HEK293 (cell line): ENCODE results near the gene GLUD2.

Experiments
- CTCF ChIA-PET: fragments of 350-600 bp; formaldehyde crosslinking; extraction: SDS; loops from one replicate; lab custom pipeline; 2021; ENCODE audit warnings: antibody characterized with exemption; lab: Yijun Ruan, JAX
- POLR2A ChIA-PET: fragments of 300-600 bp; formaldehyde crosslinking; extraction: SDS; loops from one replicate; lab custom pipeline; 2020; ENCODE audit warnings: antibody characterized with exemption, inconsistent platforms; lab: Yijun Ruan, JAX
- H3K27ac ChIP-seq: fragments of 200-500 bp; sonication (Bioruptor generic); 2 replicates; pipeline ENCODE4 v1.5.1; 2014; ENCODE audit warnings: low read depth, low read length, control low read depth, inconsistent platforms; ENCODE audit errors: extremely low read depth
- H3K36me3 ChIP-seq, 2 experiments: fragments of 200-500 bp in 1 of 2; sonication (Bioruptor generic) in 1 of 2; 1 replicate in 1 of 2; 2 replicates in 1 of 2; pipeline ENCODE4 v1.5.1; 2014 to 2017; ENCODE audit warnings: inconsistent platforms in 2 of 2, low read length in 2 of 2; ENCODE audit not compliant: control insufficient read depth in 2 of 2, insufficient read depth in 1 of 2
- H3K4me1 ChIP-seq: fragments of 200-500 bp; sonication (Bioruptor generic); 2 replicates; pipeline ENCODE4 v1.5.1; 2014; ENCODE audit warnings: mild to moderate bottlenecking, low read length, inconsistent platforms; ENCODE audit not compliant: control insufficient read depth, insufficient read depth
- H3K4me3 ChIP-seq: 2 replicates; pipeline ENCODE4 v1.5.1; 2011; ENCODE audit warnings: low read depth, mild to moderate bottlenecking, control low read depth, low read length, moderate library complexity
- H3K9me3 ChIP-seq: fragments of 200-500 bp; sonication (Bioruptor generic); 2 replicates; pipeline ENCODE4 v1.5.1; 2014; ENCODE audit warnings: low read depth, low read length, inconsistent platforms; ENCODE audit not compliant: control insufficient read depth, insufficient read depth
- EGR2 ChIP-seq: fragments of 450-650 bp; formaldehyde crosslinking; IDR thresholded peaks from 2 replicates; pipeline ENCODE4 v1.5.1; 2016; ENCODE audit warnings: low read depth, missing biosample characterization, missing genetic modification characterization
- OSR2 ChIP-seq: fragments of 450-650 bp; formaldehyde crosslinking; IDR thresholded peaks from 2 replicates; pipeline ENCODE4 v1.5.1; 2016; ENCODE audit warnings: missing biosample characterization, missing genetic modification characterization
- SCRT1 ChIP-seq: fragments of 450-650 bp; formaldehyde crosslinking; IDR thresholded peaks from 2 replicates; pipeline ENCODE4 v1.5.1; 2016; ENCODE audit warnings: missing biosample characterization, missing genetic modification characterization, borderline replicate concordance
- SP3 ChIP-seq: fragments of 450-650 bp; formaldehyde crosslinking; IDR thresholded peaks from 2 replicates; pipeline ENCODE4 v1.5.1; 2016; ENCODE audit warnings: missing biosample characterization, missing genetic modification characterization
- WT1 ChIP-seq: fragments of 450-650 bp; formaldehyde crosslinking; IDR thresholded peaks from 2 replicates; pipeline ENCODE4 v1.5.1; 2016; ENCODE audit warnings: missing biosample characterization, missing genetic modification characterization
- ZBTB49 ChIP-seq: fragments of 450-650 bp; formaldehyde crosslinking; IDR thresholded peaks from 2 replicates; pipeline ENCODE4 v1.5.1; 2016; ENCODE audit warnings: missing biosample characterization, missing genetic modification characterization, low read depth
- ZNF114 ChIP-seq: fragments of 450-650 bp; formaldehyde crosslinking; IDR thresholded peaks from 2 replicates; pipeline ENCODE4 v1.5.0; 2017; ENCODE audit warnings: missing biosample characterization, missing genetic modification characterization
- ZNF133 ChIP-seq: fragments of 450-650 bp; formaldehyde crosslinking; IDR thresholded peaks from 2 replicates; pipeline ENCODE4 v1.5.1; 2016; ENCODE audit warnings: missing biosample characterization, missing genetic modification characterization
- ZNF148 ChIP-seq: fragments of 450-650 bp; formaldehyde crosslinking; IDR thresholded peaks from 2 replicates; pipeline ENCODE4 v1.5.0; 2017; ENCODE audit warnings: missing biosample characterization, missing genetic modification characterization, borderline replicate concordance
- ZNF175 ChIP-seq: fragments of 450-650 bp; formaldehyde crosslinking; IDR thresholded peaks from 2 replicates; pipeline ENCODE4 v1.5.1; 2016; ENCODE audit warnings: missing biosample characterization, missing genetic modification characterization
- ZNF223 ChIP-seq: fragments of 450-650 bp; formaldehyde crosslinking; IDR thresholded peaks from 2 replicates; pipeline ENCODE4 v1.5.1; 2016; ENCODE audit warnings: missing biosample characterization, missing genetic modification characterization
- ZNF239 ChIP-seq: fragments of 450-650 bp; formaldehyde crosslinking; IDR thresholded peaks from 2 replicates; pipeline ENCODE4 v1.5.1; 2016; ENCODE audit warnings: missing biosample characterization, missing genetic modification characterization
- ZNF350 ChIP-seq: fragments of 450-650 bp; formaldehyde crosslinking; IDR thresholded peaks from 2 replicates; pipeline ENCODE4 v1.5.0; 2017; ENCODE audit warnings: missing biosample characterization, mild to moderate bottlenecking, missing genetic modification characterization
- ZNF398 ChIP-seq: fragments of 450-650 bp; formaldehyde crosslinking; IDR thresholded peaks from 2 replicates; pipeline ENCODE4 v1.5.1; 2017; ENCODE audit warnings: missing biosample characterization, missing genetic modification characterization
- ZNF416 ChIP-seq: fragments of 450-650 bp; formaldehyde crosslinking; IDR thresholded peaks from 2 replicates; pipeline ENCODE4 v1.5.1; 2016; ENCODE audit warnings: missing biosample characterization, missing genetic modification characterization
- ZNF521 ChIP-seq: fragments of 450-650 bp; formaldehyde crosslinking; IDR thresholded peaks from 2 replicates; pipeline ENCODE4 v1.5.1; 2017; ENCODE audit warnings: missing biosample characterization, mild to moderate bottlenecking, missing genetic modification characterization
- ZNF530 ChIP-seq: fragments of 450-650 bp; formaldehyde crosslinking; IDR thresholded peaks from 2 replicates; pipeline ENCODE4 v1.5.1; 2016; ENCODE audit warnings: low read depth, missing biosample characterization, missing genetic modification characterization
- ZNF600 ChIP-seq: fragments of 450-650 bp; formaldehyde crosslinking; IDR thresholded peaks from 2 replicates; pipeline ENCODE4 v1.5.1; 2016; ENCODE audit warnings: missing biosample characterization, missing genetic modification characterization
- ZNF701 ChIP-seq: fragments of 450-650 bp; formaldehyde crosslinking; IDR thresholded peaks from 2 replicates; pipeline ENCODE4 v1.5.1; 2016; ENCODE audit warnings: missing biosample characterization, missing genetic modification characterization

GLUD2 gene

GRCh38 chrX:121036951-121037350 is 10.5 kb upstream of the GLUD2 start:
- no peak overlapping the region for H3K4me3 ChIP-seq
- no peaks in the 10 kb centered on the region for H3K4me1 ChIP-seq
- TF ChIP-seq ZNF398 (no peak), ZNF521 (tag by site-specific recombination) (no peak), ZNF701 (tag by site-specific recombination) (no peak), ZNF239 (tag by site-specific recombination) (no peak), SCRT1 (no peak), ZNF223 (no peak), ZNF133 (tag by site-specific recombination) (no peak), ZNF416 (no peak), ZNF350 (tag by site-specific recombination) (no peak), ZNF530 (no peak), SP3 (tag by site-specific recombination) (no peak), ZBTB49 (tag by site-specific recombination) (no peak), OSR2 (tag by site-specific recombination) (no peak), ZNF600 (tag by site-specific recombination) (no peak), WT1 (no peak), ZNF114 (tag by site-specific recombination) (no peak), EGR2 (tag by site-specific recombination) (no peak), ZNF148 (tag by site-specific recombination) (no peak)
- CTCF ChIA-PET, result no interaction called here
- POLR2A ChIA-PET, result no interaction called here
- H3K9me3 ChIP-seq, result no peaks in the 10 kb centered on the region
- no peaks in the 10 kb centered on the region for H3K36me3 ChIP-seq
- H3K27ac ChIP-seq, result no peak overlapping the region

- no peak for TF ChIP-seq ZNF175
- no peaks in the 10 kb centered on the region for H3K4me1 ChIP-seq
- no peaks in the 10 kb centered on the region for H3K36me3 ChIP-seq
- ChIA-PET CTCF (no interaction called here), POLR2A (no interaction called here)
- H3K27ac ChIP-seq, result no peak overlapping the region
- no peak overlapping the region for H3K4me3 ChIP-seq
- H3K9me3 ChIP-seq, result no peaks in the 10 kb centered on the region
These were observed 3.4 kb downstream of the GLUD2 start for GRCh38 chrX:121050781-121051180.
